ENCODE results near the gene OVAAL. TPM values are rescaled to one million over a fixed set of nuclear protein-coding genes. Genes with fewer than 3 reads are reported as not detected.

OVAAL gene
- total and polyA plus RNA-seq, 2 of the 8 experiments (the other 6 are each of a cell fraction or from before 2014, with no cell fraction given) = not detected

GRCh38 chr1:180603850-180604226 is 45.1 kb downstream of the OVAAL start:
- no peak overlapping the region for H4K8ac ChIP-seq (ENCODE audit: extremely low read depth, insufficient read depth, low read length)
- no peak overlapping the region for H3K4ac ChIP-seq (replicated peaks; ENCODE audit: insufficient read length, low read depth, low read length)
- ChIA-PET CTCF (ENCODE audit: partially characterized antibody) (interaction anchor here (1.0 to 1.7 kb wide), 3 partner anchors 13 to 259 kb away, joined by 3 to 5 read pairs (median 5); no protein-coding TSS in a partner anchor), POLR2A (ENCODE audit: partially characterized antibody) (no interaction called here)
- H3K79me2 ChIP-seq (ENCODE audit: control insufficient read depth in 1 of 2, insufficient read depth in 2 of 2, low read length in 2 of 2) = no peaks in the 10 kb centered on the region
- H2BK120ac ChIP-seq (replicated peaks; ENCODE audit: low read depth, low read length) = no peak overlapping the region
- no peaks in the 10 kb centered on the region; the same call in 1 of the 2 replicates for H3K23me2 ChIP-seq (ENCODE audit: low read depth, low read length)
- no peaks in the 10 kb centered on the region for H4K20me1 ChIP-seq (replicated peaks in 1 of 2; ENCODE audit: control insufficient read depth in 1 of 2, insufficient read depth in 2 of 2, low read length in 2 of 2)
- FAIRE-seq = no peak
- no peak overlapping the region for H2BK20ac ChIP-seq (ENCODE audit: low read length)
- no peak overlapping the region for H3K14ac ChIP-seq (ENCODE audit: insufficient read length)
- H2AK5ac ChIP-seq (ENCODE audit: low read depth, low read length) = no peak overlapping the region
- H3K9me3 ChIP-seq (ENCODE audit: insufficient read depth in 2 of 2, low read depth in 1 of 2, low read length in 1 of 2) = no peaks in the 10 kb centered on the region
- H2BK5ac ChIP-seq (ENCODE audit: low read depth, low read length) = no peak overlapping the region
- no peak overlapping the region for H3K56ac ChIP-seq (replicated peaks; ENCODE audit: insufficient read length, low read depth, low read length)
- H2AFZ ChIP-seq (ENCODE audit: low read length) = no peak overlapping the region
- H3K27me3 ChIP-seq (replicated peaks in 1 of 4; ENCODE audit: control insufficient read depth in 3 of 4, extremely low read depth in 1 of 4, insufficient read depth in 3 of 4, low read length in 3 of 4) = no peaks in the 10 kb centered on the region; a peak in 1 of 7 replicates
- no peak overlapping the region for H3K4me2 ChIP-seq (ENCODE audit: insufficient read depth in 1 of 2, low read depth in 2 of 2, low read length in 2 of 2)
- 90% methylated on average over 2 of the region's 2 CpGs; no CpG with 5 or more reads in 1 of the 2 experiments for WGBS, 2 experiments (ENCODE audit: extremely low coverage in 1 of 2, insufficient coverage in 1 of 2, insufficient read length in 1 of 2, insufficient replicate concordance in 2 of 2, low coverage in 1 of 2, low lambda C conversion rate in 2 of 2, missing lambda C conversion rate in 1 of 2)
- DNase-seq (ENCODE audit: low read depth in 1 of 2, low spot score in 2 of 2) = no peak
- H4K91ac ChIP-seq (replicated peaks; ENCODE audit: insufficient read length, low read length) = no peak overlapping the region
- no peaks in the 10 kb centered on the region; a peak in 1 of 7 replicates for H3K4me1 ChIP-seq (replicated peaks in 1 of 4; ENCODE audit: control insufficient read depth in 3 of 4, insufficient read depth in 4 of 4, low read length in 3 of 4)
- no peak overlapping the region for H3K27ac ChIP-seq (ENCODE audit: low read depth, low read length)
- no peaks in the 10 kb centered on the region for H3K36me3 ChIP-seq (ENCODE audit: control insufficient read depth in 2 of 4, insufficient read depth in 4 of 4, low read length in 3 of 4)
- H2BK15ac ChIP-seq (ENCODE audit: low read length) = no peak overlapping the region
- no peak overlapping the region for H4K5ac ChIP-seq (ENCODE audit: insufficient read length, low read depth, low read length)
- H3K4me3 ChIP-seq (ENCODE audit: extremely low read depth in 1 of 4, insufficient read depth in 2 of 4, low read depth in 3 of 4, low read length in 4 of 4) = no peak overlapping the region
- H3K9ac ChIP-seq (replicated peaks in 1 of 4; ENCODE audit: extremely low read depth in 1 of 4, low read depth in 3 of 4, low read length in 3 of 4) = no peak overlapping the region
- H3K18ac ChIP-seq (ENCODE audit: extremely low read depth, low read length) = no peak overlapping the region
- no peak overlapping the region for H3K23ac ChIP-seq (ENCODE audit: insufficient read length)
- H2BK12ac ChIP-seq (ENCODE audit: low read depth, low read length) = no peak overlapping the region
- no peaks in the 10 kb centered on the region for H3K79me1 ChIP-seq (ENCODE audit: low read depth, low read length)
- TF ChIP-seq EP300 (IDR thresholded peaks at IDR 0.05; ENCODE audit: borderline replicate concordance in 1 of 2, low read depth in 2 of 2, low read length in 2 of 2) (no peak), ZNF274 (IDR thresholded peaks at IDR 0.05; ENCODE audit: borderline replicate concordance, extremely low read depth, low read length) (no peak), RXRA (IDR thresholded peaks at IDR 0.05; ENCODE audit: insufficient read depth, low read depth, low read length) (no peak), CHD2 (IDR thresholded peaks at IDR 0.05; ENCODE audit: low read length) (no peak), NRF1 (IDR thresholded peaks at IDR 0.05; ENCODE audit: low read depth, low read length) (no peak), KDM5A (IDR thresholded peaks at IDR 0.05; ENCODE audit: low read length) (no peak)
